GM12872 (cell line): ENCODE results near the gene DUOX2.
A peak's percentile ranks its signal among the peaks of the same experiment; 100 is the strongest.

Source experiments
- CTCF ChIP-seq: IDR thresholded peaks from 3 replicates; pipeline ENCODE4 v1.5.1; 2011; ENCODE audit warnings: low read depth, mild to moderate bottlenecking, low read length, moderate library complexity; ENCODE audit not compliant: insufficient read depth

The DUOX2 gene

GRCh38 chr15:45114076-45114750, at the start of gene DUOX2, which contains the start of gene DUOXA2:
Gene DUOX2 (minus strand): TSS chr15:45114172. CDS start chr15:45113411, 761 bp downstream.
Gene DUOXA2 (plus strand): TSS chr15:45114326. CDS start chr15:45114606, 280 bp downstream.
- TF ChIP-seq CTCF: no peak

DNA sequence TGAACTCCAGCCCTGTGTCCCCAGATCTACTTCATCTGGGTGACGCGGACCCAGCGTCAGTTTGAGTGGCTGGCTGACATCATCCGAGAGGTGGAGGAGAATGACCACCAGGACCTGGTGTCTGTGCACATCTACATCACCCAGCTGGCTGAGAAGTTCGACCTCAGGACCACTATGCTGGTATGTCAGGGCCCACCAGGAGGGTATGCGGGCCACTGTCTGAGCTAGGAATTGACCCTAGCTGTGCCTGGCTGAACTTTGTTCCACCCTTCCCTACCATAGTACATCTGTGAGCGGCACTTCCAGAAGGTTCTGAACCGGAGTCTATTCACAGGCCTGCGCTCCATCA, 49.5 kb upstream of the DUOX2 start:
- TF ChIP-seq CTCF: no peak

DNA sequence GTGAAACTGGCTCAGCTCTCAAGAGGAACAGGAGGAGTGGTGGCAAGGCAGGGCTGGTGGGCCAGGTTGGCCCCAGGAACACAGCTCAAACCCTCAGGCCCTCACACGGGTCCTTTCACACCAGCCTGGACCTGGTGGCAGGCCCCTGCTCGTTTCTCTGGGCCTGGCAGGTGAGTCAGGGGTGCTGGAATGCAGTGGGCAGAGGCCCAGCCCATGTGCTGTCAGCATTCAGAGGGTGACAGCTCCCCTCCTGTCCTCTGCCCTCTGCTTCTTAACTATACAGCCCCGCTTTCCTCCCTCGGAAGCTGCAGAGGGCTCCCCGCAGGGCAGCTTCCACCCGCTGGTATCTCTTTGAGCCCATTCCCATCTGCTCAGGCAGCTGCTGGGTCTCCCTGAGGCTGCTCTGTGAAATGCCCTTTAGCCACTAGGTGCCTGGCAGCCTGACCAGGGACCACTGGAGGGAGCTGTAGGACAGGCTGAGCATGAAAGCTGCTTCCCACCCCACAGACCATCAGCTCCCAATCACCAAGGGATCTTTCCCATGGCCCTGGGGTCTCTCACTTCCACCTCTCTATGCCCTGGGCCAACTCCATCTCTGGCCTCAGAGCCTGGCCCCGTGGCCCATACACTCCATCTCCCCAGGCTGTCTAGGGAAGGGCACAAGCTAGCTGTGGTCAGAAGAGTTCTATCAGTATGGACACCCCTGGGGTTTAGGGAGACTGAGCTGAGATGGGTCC, 49.0 kb upstream of the DUOX2 start:
- peak; percentile 96 for TF ChIP-seq CTCF

- no peak for TF ChIP-seq CTCF
These were observed 47.7 kb upstream of the DUOX2 start for GRCh38 chr15:45161666-45162065.

- no peak for TF ChIP-seq CTCF
These were observed 44.0 kb upstream of the DUOX2 start for GRCh38 chr15:45157974-45158373.

GRCh38 chr15:45156744-45157455, 42.9 kb upstream of the DUOX2 start:
- no peak for TF ChIP-seq CTCF

- TF ChIP-seq CTCF: no peak
These were observed 41.8 kb upstream of the DUOX2 start for GRCh38 chr15:45155739-45156138.
